Inferior parietal cortex (tissue), 1 donor: ENCODE results near the gene CLTRN.
"Not testable (repeated sequence)": the region's sequence is repeated elsewhere in the genome, so short reads cannot be mapped to it uniquely, and the experiment has no call there.

Experiments
- DNase-seq: peaks from one replicate; pipeline ENCODE4 v3.0.0-alpha.2; 2016; ENCODE audit errors: extremely low spot score

The CLTRN gene

GRCh38 chrX:15664487-15665444, at the start of gene CLTRN:
TSS of gene CLTRN (minus strand) at chrX:15664805. CDS start at chrX:15664775, 30 bp downstream.
- no peak for DNase-seq

- DNase-seq, result not testable (repeated sequence)
Observed at GRCh38 chrX:15704273-15704672, 39.7 kb upstream of the CLTRN start.

- not testable (repeated sequence) for DNase-seq
Observed at GRCh38 chrX:15703809-15704208, 39.2 kb upstream of the CLTRN start.

GRCh38 chrX:15702488-15703371, 38.1 kb upstream of the CLTRN start:
- no peak for DNase-seq

- no peak for DNase-seq
Observed at GRCh38 chrX:15696516-15696915, 31.9 kb upstream of the CLTRN start.

GRCh38 chrX:15694941-15695451, 30.4 kb upstream of the CLTRN start:
- DNase-seq, result no peak

- DNase-seq, result peak; percentile 65
Observed at GRCh38 chrX:15686818-15687685, 22.4 kb upstream of the CLTRN start.

GRCh38 chrX:15683193-15683592, 18.6 kb upstream of the CLTRN start:
- no peak for DNase-seq

GRCh38 chrX:15681433-15681832, 16.8 kb upstream of the CLTRN start:
- no peak for DNase-seq

GRCh38 chrX:15680401-15680800, 15.8 kb upstream of the CLTRN start:
- no peak for DNase-seq

GRCh38 chrX:15679246-15679645, 14.6 kb upstream of the CLTRN start:
- peak; percentile 13 for DNase-seq

GRCh38 chrX:15678339-15678738, 13.7 kb upstream of the CLTRN start:
- no peak for DNase-seq

- no peak for DNase-seq
Observed at GRCh38 chrX:15676886-15677285, 12.3 kb upstream of the CLTRN start.

GRCh38 chrX:15675490-15675921, 10.9 kb upstream of the CLTRN start:
- DNase-seq, result peak; percentile 76

GRCh38 chrX:15674841-15675489, 10.4 kb upstream of the CLTRN start:
- peak; percentile 92 for DNase-seq

- DNase-seq, result no peak
Observed at GRCh38 chrX:15674514-15674840, 9.9 kb upstream of the CLTRN start.

- DNase-seq, result no peak
Observed at GRCh38 chrX:15673970-15674369, 9.4 kb upstream of the CLTRN start.

- DNase-seq, result no peak
Observed at GRCh38 chrX:15672881-15673280, 8.3 kb upstream of the CLTRN start.

- no peak for DNase-seq
Observed at GRCh38 chrX:15663439-15663838, 1.2 kb downstream of the CLTRN start.

GRCh38 chrX:15654804-15655203, 9.8 kb downstream of the CLTRN start:
- DNase-seq, result not testable (repeated sequence)

- DNase-seq, result no peak
Observed at GRCh38 chrX:15653961-15654360, 10.6 kb downstream of the CLTRN start.
